ENCODE measurements around the gene C2orf69. TPM values are rescaled to one million over a fixed set of nuclear protein-coding genes. Genes with fewer than 3 reads are reported as not detected.

The C2orf69 gene
- total RNA-seq, 1 experiment from 2014 or later: 29.9 TPM

DNA sequence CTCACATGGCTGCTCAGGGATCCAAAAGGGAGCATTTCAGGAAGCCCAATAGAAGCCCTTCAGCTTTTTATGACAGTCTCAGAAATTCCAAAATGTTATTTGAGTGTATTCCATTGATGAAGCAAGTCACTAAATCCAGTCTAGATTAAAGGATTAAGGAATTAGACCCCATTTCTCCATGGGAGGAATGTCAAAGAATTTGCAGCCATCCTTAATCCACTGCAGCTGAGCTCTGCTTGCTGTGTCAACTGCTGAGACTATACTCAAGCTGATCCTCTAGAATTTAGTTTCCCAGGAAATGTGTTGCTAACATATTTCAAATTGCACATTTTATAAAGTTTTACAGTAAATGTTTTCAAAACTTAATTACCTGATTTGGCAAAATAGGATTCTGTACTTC is 28.4 kb upstream of the C2orf69 start:
- TF ChIP-seq ZNF317 (CRISPR knock-in tag; IDR thresholded peaks at IDR 0.05; ENCODE audit: borderline replicate concordance, low read depth): no peak
- TF ChIP-seq, protein P1, sequence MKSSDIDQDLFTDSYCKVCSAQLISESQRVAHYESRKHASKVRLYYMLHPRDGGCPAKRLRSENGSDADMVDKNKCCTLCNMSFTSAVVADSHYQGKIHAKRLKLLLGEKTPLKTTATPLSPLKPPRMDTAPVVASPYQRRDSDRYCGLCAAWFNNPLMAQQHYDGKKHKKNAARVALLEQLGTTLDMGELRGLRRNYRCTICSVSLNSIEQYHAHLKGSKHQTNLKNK (CRISPR knock-in tag; IDR thresholded peaks at IDR 0.05): no peak
- TF ChIP-seq ZSCAN18 (CRISPR knock-in tag; IDR thresholded peaks at IDR 0.05): no peak
- TF ChIP-seq KAT7 (CRISPR knock-in tag; IDR thresholded peaks at IDR 0.05; ENCODE audit: borderline replicate concordance): no peak
- no peak for TF ChIP-seq ATF1 (CRISPR knock-in tag; IDR thresholded peaks at IDR 0.05)
- no peak for TF ChIP-seq TEAD1 (CRISPR knock-in tag; IDR thresholded peaks at IDR 0.05)
- no peak for TF ChIP-seq ZNF121 (CRISPR knock-in tag; IDR thresholded peaks at IDR 0.05)
- TF ChIP-seq ZNF396 (CRISPR knock-in tag; IDR thresholded peaks at IDR 0.05; ENCODE audit: borderline replicate concordance): no peak
- CTCF ChIA-PET: interaction anchor here (1.5 kb wide), 1 partner anchor 142 kb away, joined by 5 read pairs; no protein-coding TSS in a partner anchor
- H3K27me3 Mint-ChIP-seq (ENCODE audit: low read depth): no peaks in the 10 kb centered on the region
- ATAC-seq: no peak
- no peak for DNase-seq (ENCODE audit: low spot score)
- peaks cover 21% of the 10 kb centered on the region for H3K9me3 Mint-ChIP-seq
- H3K4me1 Mint-ChIP-seq: 0 out of 2 replicates have a peak, but pooled peaks cover 3% of the 10 kb centered on the region
- H3K4me3 Mint-ChIP-seq: no peak overlapping the region
- POLR2A ChIA-PET: no interaction called here
- 0 out of 2 replicates have a peak, but pooled peaks cover 4% of the 10 kb centered on the region for H3K36me3 Mint-ChIP-seq
- no peak overlapping the region for H3K27ac Mint-ChIP-seq

DNA sequence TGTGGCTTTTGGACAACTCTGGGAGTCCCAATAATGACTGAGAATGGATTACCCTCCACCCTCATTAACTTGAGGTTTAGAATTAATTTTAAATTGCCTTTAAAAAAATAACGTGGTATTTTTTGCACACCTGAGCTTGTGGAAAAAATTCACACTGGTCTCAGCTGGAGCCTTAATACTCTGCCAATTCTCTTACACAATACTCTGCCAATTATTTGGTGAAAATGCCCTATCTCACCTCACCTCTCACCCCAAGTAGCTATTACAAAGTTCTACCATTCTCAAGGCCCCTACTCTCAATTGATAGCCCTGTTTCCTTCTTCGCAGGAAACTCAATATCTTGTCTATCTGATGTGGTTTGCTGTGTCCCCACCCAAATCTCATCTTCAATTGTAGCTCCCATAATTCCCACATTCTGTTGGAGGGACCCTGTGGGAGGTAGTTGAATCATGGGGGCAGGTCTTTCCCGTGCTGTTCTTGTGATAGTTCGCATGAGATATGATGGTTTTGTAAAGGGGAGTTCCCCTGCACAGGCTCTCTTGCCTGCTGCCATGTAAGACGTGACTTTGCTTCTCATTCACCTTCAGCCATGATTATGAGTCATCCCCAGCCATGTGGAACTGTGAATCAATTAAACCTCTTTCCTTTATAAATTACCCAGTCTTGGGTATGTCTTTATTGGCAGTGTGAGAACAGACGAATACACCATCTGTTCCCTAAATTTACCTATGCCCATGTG is 27.4 kb upstream of the C2orf69 start:
- ChIA-PET CTCF (interaction anchor here (1.5 kb wide), 1 partner anchor 143 kb away, joined by 5 read pairs; no protein-coding TSS in a partner anchor), POLR2A (no interaction called here)
- no peak for ATAC-seq
- DNase-seq (ENCODE audit: low spot score): no peak
- no peaks in the 10 kb centered on the region; the same call in 1 of the 2 replicates for H3K27me3 Mint-ChIP-seq (ENCODE audit: low read depth)
- H3K9me3 Mint-ChIP-seq: peaks cover 16% of the 10 kb centered on the region
- no peak overlapping the region for H3K4me3 Mint-ChIP-seq
- H3K27ac Mint-ChIP-seq: no peak overlapping the region
- TF ChIP-seq, protein P2, sequence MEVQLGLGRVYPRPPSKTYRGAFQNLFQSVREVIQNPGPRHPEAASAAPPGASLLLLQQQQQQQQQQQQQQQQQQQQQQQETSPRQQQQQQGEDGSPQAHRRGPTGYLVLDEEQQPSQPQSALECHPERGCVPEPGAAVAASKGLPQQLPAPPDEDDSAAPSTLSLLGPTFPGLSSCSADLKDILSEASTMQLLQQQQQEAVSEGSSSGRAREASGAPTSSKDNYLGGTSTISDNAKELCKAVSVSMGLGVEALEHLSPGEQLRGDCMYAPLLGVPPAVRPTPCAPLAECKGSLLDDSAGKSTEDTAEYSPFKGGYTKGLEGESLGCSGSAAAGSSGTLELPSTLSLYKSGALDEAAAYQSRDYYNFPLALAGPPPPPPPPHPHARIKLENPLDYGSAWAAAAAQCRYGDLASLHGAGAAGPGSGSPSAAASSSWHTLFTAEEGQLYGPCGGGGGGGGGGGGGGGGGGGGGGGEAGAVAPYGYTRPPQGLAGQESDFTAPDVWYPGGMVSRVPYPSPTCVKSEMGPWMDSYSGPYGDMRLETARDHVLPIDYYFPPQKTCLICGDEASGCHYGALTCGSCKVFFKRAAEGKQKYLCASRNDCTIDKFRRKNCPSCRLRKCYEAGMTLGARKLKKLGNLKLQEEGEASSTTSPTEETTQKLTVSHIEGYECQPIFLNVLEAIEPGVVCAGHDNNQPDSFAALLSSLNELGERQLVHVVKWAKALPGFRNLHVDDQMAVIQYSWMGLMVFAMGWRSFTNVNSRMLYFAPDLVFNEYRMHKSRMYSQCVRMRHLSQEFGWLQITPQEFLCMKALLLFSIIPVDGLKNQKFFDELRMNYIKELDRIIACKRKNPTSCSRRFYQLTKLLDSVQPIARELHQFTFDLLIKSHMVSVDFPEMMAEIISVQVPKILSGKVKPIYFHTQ (CRISPR knock-in tag; IDR thresholded peaks at IDR 0.05): no peak
- TF ChIP-seq PRDM15 (CRISPR knock-in tag; IDR thresholded peaks at IDR 0.05) (no peak), ZNF219 (CRISPR knock-in tag; IDR thresholded peaks at IDR 0.05; ENCODE audit: borderline replicate concordance) (no peak), ZNF281 (CRISPR knock-in tag; IDR thresholded peaks at IDR 0.05) (no peak), NFE2L1 (CRISPR knock-in tag; IDR thresholded peaks at IDR 0.05) (no peak), FOXK1 (CRISPR knock-in tag; IDR thresholded peaks at IDR 0.05) (no peak), CBFB (CRISPR knock-in tag; IDR thresholded peaks at IDR 0.05; ENCODE audit: low read depth) (no peak), OVOL2 (CRISPR knock-in tag; IDR thresholded peaks at IDR 0.05; ENCODE audit: borderline replicate concordance) (no peak)
- TF ChIP-seq, protein P3, sequence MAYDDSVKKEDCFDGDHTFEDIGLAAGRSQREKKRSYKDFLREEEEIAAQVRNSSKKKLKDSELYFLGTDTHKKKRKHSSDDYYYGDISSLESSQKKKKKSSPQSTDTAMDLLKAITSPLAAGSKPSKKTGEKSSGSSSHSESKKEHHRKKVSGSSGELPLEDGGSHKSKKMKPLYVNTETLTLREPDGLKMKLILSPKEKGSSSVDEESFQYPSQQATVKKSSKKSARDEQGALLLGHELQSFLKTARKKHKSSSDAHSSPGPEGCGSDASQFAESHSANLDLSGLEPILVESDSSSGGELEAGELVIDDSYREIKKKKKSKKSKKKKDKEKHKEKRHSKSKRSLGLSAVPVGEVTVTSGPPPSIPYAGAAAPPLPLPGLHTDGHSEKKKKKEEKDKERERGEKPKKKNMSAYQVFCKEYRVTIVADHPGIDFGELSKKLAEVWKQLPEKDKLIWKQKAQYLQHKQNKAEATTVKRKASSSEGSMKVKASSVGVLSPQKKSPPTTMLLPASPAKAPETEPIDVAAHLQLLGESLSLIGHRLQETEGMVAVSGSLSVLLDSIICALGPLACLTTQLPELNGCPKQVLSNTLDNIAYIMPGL (CRISPR knock-in tag; IDR thresholded peaks at IDR 0.05): no peak
- TF ChIP-seq, protein P4, sequence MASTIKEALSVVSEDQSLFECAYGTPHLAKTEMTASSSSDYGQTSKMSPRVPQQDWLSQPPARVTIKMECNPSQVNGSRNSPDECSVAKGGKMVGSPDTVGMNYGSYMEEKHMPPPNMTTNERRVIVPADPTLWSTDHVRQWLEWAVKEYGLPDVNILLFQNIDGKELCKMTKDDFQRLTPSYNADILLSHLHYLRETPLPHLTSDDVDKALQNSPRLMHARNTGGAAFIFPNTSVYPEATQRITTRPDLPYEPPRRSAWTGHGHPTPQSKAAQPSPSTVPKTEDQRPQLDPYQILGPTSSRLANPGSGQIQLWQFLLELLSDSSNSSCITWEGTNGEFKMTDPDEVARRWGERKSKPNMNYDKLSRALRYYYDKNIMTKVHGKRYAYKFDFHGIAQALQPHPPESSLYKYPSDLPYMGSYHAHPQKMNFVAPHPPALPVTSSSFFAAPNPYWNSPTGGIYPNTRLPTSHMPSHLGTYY (CRISPR knock-in tag; IDR thresholded peaks at IDR 0.05): no peak
- H3K4me1 Mint-ChIP-seq: 0 out of 2 replicates have a peak, but pooled peaks cover under 1% of the 10 kb centered on the region
- 0 out of 2 replicates have a peak, but pooled peaks cover 1% of the 10 kb centered on the region for H3K36me3 Mint-ChIP-seq

All from WTC11 (cell line).